GM21515 (cell line): ENCODE data around the gene AGMAT.

Experiments used
- ATAC-seq: cut with Tn5 transposase; IDR thresholded peaks from one replicate; pipeline ENCODE4 v1.9.1; 2021; ENCODE audit not compliant: unreplicated experiment

Gene AGMAT, protein sequence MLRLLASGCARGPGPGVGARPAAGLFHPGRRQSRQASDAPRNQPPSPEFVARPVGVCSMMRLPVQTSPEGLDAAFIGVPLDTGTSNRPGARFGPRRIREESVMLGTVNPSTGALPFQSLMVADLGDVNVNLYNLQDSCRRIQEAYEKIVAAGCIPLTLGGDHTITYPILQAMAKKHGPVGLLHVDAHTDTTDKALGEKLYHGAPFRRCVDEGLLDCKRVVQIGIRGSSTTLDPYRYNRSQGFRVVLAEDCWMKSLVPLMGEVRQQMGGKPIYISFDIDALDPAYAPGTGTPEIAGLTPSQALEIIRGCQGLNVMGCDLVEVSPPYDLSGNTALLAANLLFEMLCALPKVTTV

DNA sequence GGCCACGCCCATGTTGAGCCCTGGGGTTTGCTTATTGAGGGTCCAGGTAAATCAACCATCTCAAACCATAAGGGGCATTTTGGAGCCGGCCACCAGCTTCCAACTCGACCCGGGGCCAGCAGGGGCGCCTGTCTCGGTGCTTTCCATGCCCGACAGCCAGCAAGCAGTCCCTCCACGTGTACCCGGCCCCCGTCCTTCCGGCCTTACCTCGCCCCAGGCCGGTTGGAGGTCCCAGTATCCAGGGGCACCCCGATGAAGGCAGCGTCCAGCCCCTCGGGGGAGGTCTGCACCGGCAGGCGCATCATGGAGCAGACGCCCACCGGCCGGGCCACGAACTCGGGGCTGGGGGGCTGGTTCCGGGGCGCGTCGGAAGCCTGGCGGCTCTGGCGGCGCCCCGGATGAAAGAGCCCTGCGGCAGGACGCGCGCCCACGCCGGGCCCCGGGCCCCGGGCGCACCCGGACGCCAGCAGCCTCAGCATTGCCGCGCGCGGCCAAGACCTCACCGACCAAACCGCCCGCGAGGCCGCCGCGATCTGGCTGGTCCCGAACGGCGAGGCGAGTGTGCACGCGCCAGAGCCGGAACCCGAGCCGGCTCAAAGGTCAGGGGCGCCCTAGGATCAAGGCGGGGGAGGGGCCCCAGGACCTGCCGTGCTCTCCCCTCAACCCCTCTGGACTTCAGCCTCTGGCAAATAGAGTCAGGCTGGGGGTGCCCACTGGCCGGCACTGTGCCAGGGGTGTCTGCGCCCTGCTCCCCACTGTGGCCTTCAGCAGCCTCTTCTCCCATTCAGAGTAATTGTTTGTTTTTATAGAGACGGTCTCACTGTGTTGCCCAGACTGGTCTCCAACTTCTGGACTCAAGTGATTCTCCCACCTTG lies at the start of gene AGMAT:
Gene AGMAT, minus strand, starts transcription at position 563 of the 875 bp plus-strand sequence. Its CDS starts 84 bp downstream, at position 479.
- no peak for ATAC-seq

DNA sequence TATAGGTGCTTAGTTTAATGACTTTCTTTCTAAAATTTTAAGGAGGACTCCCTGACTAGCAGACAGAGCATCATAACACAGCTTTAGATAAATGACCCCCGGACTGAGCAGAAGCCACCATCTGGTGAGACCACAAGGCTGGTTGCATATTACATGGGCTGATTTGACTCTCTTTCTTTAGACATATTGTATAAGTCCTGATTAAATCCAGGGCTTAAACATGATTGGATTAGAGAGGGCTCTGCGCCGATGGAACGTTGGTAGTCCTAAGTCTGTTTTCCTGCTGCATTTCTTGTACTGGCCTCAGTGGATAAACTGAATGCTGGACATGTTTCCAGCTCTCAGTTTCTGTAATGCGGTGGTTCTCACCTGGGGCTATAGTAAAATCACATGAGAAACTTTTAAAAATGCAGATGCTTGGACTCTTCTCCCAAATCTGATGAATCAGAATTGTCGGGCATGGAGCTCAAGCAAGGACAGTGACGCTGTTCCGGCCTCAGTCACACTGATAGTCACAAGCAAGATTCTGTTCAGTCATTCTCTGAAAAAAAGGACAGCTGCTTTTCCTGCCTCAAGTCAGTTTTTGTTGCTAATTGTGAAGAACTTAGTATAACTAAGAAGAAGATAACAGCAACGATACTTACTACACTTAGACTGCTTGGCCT lies 49.0 kb upstream of the AGMAT start:
- no peak for ATAC-seq

DNA sequence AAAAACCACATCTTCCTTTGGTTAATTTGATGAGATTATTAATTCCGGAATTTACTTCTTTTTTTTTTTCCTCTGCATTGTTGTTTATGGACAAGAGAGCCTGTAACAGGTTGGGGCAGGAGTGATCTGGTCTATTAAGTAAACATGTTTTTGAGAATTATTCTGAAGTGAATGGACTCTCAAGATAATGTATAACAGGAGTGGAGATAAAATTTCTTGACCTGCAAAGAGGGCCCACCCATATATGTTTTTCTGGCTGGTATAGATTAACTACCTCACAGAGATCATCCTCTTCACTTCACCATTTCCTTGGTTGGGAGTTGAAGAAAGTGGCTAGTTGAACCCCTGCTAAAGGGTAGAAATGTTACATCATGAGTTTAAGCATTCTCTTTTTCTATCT lies 43.2 kb upstream of the AGMAT start:
- no peak for ATAC-seq

DNA sequence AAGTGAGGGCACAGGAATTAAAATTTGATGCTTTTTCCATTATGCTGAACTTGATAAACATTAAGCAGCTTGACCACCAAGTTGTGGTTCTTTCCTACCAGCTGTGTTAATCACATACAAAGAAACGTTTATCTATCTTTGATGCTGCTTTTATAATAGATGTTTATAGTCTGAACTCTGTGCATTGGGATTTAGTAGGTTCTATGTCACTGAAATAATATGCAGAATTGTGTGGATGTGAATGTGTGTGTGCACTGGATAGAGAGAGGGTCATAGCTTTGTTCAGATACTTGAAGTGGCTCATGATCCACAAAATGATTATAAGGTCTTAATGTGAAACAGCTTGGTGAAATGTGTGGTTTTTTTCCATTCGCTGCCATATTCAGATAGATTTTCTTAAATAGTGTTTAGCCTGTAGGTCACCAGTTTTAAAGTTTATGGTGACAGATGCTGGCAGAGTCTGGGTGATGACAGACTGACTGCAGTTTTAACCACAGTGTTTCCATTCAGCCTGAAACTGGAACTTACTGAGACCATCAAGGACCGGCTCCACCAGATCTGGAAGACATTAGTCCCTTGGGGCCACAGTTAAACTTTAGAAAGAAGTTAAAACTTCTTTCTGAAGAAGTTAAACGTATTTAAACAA lies 42.6 kb upstream of the AGMAT start:
- peak; percentile 70 for ATAC-seq

DNA sequence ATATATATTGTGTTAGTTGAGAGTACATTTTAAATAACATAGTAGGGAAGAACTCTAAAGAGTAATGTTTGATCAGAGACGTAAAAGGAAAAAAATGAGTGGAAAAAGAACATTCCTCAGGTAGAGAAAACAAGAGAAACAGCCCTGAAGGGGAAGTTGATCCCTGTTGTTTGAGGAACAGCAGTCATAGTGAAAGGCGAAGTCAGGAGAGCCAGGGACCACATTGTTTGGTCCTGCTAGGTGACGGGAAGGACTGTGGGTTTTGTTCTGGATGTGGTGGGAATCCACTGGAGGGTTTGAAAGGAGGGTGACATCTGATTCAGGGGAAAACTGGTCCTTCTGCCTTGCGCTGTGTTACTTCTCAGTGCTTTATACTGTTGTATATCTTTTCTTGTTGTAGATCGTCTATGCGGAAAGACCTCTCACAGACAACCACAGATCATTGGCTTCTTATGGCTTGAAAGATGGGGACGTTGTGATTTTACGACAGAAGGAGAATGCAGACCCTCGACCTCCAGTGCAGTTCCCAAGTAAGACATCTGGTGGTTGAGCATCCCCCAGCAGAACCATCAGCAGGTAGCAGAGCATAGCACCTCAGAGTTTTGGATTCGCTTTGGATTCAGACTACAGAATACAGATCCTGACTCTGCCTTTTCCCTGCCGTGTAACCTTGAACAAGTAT lies 41.6 kb upstream of the AGMAT start:
- ATAC-seq = no peak

DNA sequence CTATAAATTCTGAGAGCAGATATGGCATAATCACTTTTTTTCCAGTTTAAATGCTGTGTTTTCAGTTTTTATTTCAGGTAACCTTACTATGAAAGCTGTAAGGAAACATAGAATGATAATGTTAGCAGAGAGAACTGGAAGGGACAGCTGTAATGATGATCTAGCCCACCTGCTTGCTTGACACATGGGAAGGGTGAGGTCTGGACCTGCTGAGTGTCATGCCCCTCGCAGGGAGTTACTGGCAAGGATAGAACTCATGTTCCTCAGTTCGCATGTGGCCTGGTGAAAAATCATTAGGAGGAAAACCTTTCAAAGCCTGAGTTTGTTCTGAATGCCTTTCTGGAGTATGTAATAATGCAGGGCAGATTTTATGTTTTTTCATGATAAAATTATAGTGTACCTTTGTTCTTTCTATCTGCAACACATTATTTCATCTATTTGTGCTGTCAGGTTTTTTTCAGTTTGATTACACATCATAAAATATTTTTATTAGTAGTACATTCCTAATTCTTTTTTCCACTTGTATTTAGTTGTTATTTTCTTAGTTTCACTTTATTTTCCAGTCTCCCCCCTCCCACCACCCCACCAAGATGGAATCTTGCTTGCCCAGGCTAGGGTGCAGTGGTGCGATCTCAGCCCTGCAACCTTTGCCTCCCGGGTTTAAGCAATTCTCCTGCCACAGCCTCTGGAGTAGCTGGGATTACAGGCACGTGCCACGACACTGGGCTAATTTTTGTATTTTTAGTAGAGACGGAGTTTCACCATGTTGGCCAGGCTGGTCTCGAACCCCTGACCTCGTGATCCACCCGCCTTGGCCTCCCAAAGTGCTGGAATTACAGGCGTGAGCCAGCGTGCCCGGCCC lies 40.4 kb upstream of the AGMAT start:
- no peak for ATAC-seq

DNA sequence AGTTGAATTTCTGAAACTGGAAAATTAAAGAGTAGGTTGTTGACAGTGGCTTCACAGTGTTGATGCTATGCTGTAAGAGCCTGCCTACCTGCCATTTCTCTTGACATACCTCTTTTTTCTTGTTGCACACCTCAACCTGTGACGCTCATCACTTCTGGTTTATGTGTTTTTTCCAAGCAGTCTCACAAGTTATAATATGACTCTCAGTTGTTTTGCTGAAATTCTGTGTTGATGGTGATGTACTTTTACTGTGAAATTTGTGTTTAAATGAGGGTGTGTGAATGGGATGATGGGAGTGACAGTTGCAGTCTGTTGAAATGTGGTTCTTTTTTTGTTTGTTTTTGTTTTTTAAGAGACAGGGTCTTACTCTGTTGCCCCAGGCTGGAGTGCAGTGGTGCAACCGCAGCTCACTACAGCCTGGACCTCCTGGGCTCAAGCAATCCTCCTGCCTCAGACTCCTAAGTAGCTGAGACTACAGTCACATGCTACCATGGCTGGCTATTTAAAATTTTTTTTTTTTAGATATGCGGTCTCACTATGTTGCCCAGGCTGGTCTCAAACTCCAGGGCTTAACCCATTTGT lies 39.4 kb upstream of the AGMAT start:
- ATAC-seq = no peak

DNA sequence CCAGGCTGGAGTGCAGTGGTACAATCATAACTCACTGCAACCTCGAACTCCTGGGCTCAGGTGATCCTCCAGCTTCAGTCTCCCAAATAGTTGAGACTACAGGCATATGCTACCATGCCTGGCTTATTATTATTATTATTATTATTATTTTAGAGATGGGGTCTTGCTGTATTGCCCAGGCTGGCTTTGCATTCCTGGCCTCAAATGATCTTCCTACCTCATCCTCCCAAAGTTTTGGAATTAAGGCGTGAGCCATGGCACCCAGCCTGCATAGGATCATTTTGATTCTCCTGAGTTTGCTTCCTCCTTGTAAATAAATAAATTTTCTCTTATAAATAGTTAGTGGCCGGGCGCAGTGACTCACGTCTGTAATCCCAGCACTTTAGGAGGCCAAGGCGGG lies 38.6 kb upstream of the AGMAT start:
- no peak for ATAC-seq

DNA sequence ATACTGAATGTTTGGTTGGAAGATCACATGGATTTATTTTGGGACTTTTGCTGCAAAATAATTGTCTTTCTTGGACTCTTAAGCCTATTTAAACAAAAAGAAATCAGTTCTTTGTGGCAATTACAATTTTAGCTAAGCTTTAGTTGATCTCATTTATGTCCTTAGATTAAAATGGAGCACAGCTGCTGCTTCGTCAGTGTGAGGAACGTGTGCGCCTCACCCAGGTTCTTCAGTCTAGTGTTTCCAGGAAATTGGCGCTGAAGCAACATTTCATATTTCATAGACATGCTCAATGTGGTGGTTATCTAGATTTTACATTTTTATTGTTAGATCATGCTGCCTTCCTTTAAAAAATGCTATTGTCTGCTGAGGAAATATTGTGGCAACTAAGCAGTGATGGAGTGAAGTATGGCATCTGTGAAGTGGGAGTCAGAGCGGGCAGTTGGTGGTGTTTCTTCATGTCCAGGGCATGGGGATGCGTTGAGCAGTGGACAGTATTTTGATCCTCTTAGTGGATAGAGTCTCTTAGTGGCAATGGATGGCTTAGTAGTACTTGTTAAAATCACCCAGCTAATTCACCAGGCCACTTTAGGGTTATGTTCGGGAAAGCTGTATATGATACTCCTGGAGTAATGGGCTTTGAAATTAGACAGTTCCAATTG lies 38.0 kb upstream of the AGMAT start:
- no peak for ATAC-seq

DNA sequence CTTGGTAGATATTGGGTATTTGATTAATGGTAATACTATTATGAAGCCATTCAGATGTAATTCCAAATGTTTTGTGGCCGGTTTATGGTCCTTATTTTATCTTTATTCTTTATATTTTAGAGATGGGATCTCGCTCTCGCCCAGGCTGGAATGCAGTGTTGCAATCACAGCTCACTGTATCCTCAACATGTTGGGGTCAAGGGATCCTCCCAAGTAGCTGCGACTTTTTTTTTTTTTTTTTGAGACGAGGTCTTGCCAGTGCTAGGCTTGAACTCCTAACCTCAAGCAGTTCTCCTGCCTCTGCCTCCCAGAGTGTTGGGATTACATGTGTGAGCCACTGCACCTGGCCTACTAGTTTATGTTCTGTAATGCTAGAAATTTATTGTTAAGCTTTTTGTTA lies 37.1 kb upstream of the AGMAT start:
- no peak for ATAC-seq

DNA sequence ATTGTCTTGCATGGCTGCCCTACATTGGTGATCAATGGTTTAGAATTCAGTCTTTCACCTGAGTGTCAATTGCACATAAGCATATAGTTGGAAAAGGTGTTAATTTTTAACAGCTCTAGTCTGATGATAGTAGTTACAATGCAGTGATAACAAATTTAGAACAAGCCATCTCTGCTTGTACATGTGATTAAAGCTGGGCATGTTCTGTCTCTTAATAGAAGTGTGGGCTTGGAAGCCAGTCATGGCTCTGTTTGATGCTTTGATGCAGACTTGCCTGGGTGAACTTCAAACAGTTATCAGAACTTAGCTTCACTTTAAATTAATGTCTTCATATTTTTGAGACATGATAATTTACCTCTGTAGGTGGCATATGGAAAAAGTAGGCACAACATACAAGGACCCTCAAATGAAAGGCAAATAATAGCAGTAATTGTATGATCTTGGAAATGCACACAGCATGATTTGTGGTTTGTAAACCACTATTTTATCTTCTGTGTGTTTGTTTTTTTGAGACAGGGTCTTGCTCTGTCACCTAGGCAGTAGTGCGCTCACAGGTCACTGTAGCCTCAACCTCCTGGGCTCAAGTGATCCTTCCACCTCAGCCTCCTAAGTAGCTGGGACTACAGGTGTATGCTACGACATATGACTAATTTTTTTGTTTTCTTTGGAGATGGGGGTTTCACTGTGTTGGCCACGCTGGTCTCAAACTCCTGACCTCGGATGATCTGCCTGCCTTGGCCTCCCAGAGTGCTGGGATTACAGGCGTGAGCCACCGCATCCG lies 36.2 kb upstream of the AGMAT start:
- no peak for ATAC-seq

DNA sequence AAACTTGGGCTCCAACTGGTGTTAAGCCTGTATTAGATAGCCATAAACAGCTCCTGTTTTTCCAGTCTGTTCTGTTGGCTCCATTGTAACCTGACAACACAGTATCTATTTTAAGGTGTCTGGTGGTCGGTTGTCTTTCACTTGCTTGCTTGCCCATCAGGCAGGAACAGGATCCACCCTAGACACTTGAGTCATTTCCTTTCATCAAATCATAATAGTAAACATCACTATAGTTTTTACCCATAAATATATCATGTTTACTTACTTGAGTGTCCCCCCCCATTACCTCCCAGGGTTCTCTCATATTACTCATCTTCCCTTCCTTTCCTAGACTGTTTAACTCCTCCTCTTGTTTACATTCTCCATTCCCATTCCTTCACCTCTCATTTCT lies 35.3 kb upstream of the AGMAT start:
- no peak for ATAC-seq

DNA sequence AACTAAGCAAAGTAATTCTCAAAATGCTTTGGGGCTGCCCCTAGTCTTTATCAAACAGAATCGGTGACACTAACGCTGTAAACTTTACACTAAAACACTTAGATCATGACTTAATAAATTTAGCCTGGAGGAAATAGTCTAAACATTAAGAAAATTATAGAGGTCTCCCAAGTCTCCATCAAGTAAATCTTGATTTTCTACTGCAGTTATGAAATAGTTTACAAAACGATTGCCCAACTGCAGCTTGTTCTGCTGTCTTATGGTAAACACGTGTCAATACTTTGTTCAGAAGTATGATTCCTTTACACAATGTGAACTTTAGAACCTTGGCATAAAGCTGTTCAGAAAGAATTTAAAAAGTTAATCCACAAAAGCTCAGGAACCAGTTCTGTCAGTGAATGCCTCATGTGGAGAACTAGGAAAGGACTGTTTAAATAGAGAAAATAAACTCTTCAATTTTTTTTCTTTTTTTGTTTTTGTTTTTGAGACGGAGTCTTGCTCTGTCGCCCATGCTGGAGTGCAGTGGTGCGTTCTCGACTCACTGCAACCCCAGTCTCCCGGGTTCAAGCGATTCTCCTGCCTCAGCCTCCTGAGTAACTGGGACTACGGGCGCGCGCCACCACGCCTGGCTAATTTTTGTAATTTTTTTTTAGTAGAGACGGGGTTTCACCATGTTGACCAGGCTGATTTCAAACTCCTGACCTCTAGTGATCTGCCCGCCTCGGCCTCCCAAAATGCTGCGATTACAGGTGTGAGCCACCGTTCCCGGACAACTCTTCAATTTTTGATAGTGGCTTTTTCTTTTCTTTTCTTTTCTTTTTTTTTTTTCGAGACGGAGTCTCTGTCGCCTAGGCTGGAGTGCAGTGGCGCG lies 34.0 kb upstream of the AGMAT start:
- ATAC-seq = no peak

DNA sequence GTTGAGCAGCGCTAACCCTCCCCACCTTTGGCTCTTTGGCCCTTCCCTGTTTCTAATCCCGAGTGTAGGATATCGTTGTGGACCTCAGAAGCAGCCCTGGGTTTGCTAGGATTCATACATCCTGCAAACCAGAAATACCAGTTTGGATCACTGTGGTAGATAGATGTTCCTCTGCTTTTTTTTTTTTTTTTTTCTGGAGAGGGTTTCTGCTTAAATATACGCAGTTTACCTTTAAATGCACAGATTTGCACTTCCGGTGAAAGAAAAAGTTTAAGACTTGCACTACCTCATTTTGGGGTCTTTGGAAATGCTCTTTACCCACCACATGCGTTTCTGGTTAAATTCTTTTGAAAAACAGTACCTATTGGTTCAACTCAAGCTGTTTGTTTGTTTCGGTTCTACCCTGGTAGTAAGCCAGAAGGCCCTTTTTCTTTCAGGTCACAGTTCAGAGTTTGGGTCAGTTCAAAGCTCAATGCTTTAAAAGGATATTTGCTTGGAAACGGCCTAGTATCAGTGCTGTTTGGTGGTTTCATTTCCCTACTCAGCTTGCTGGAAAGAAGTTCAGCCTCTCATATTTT lies 33.3 kb upstream of the AGMAT start:
- ATAC-seq = peak; percentile 44

DNA sequence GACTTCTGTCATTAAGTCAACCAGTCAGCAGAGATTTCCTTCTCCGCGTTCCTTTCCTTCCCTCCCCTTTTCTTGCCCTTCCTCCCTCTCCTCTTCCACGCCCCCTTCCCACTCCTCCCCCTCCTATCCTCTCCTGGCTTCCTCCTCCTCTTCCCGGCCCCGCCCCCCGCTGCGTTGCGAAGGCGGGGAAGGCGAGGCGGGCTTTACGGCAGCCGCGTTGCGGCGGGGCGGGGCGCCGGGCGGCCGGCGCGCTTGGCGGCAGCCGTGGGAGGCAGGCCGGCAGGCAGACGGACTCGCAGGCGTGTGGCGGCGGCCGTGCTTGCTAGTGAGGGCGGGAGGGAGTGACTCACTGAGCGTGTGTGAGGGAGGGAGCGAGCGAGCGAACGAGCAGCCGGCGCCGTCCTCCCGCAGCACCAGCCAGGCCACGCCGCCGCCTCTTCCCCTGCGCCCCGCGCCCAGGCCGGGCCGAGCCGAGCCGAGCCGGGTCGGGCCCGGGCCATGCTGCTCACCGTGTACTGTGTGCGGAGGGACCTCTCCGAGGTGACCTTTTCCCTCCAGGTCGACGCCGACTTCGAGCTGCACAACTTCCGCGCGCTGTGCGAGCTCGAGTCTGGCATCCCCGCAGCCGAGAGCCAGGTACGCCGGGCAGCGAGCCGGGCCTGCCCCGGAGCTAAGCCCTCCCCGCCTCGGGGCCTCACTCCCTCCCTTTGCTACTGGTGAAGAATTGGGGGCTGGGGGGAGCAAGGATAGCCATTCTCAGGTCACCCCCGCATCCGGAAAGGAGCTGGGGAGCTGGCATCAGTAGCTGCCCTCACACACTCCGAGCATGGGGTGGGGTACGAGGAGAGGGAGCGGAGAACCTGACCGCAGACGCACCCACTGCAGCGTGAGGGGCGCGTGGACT lies 32.6 kb upstream of the AGMAT start, which contains the start of gene DDI2:
Gene DDI2, plus strand, starts transcription at position 286 of the 904 bp plus-strand sequence. Its CDS starts 213 bp downstream, at position 499.
- peak; percentile 69 for ATAC-seq
